HG02623 (cell line): ENCODE measurements around the gene CLEC2B.

Experiments
- ATAC-seq: cut with Tn5 transposase; IDR thresholded peaks from one replicate; pipeline ENCODE4 v1.9.1; 2021; ENCODE audit warnings: moderate library complexity; ENCODE audit not compliant: unreplicated experiment

Gene CLEC2B

DNA sequence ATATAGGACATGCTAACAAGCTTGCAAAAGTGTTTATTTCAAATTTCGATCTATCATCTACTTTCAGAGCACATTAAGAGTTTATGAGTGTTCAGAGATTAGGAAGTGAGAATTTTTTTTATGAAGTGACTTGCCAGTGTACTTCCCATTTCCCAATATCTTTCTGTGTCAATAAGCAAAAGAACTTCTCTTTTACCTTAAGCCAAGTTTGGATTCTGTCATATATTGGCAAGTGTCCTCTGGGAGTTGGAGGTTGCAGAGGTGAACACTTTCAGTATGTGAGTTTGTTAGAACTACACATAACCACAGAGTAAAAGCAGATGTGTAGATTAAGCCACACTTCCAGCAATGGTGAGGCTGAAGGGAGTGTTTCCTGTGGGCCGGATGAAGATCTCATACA, 58.5 kb downstream of the CLEC2B start:
- no peak for ATAC-seq

DNA sequence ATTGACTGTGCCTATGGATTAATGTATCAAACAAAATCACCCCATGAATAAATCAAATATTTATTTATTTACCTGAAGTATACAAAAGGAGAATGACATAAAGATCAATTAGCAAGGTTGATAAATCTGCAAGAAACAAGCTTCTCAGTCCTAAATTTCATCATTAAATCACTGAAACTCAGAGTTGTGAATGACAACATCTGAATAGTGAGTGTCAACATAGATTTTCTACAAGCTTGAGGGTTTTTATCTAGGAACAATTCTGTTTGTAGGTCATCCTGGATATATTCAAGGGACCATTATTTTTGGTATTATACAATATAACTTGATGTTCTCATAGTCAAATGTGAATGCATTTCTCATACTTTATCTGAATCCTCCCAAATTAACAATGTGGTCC, 59.3 kb downstream of the CLEC2B start:
- no peak for ATAC-seq

DNA sequence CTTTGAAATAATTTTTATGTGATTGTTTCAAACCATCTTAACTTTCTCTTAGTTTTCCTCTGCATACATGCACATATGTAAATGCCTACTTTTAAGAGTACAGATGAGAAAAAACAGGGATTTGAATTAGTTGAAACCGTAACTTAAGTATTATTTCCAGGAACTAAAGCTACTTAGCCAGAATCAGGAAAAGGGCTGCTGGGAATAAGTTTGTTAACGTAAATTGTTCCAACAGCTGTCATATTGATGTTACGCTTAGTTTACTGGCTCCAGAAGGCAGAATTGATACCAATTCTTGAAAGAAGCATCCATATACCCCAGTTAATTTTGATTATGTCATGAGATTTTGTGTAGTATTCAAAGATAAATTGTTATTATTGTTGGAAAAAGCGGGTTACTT, 59.8 kb downstream of the CLEC2B start:
- no peak for ATAC-seq

DNA sequence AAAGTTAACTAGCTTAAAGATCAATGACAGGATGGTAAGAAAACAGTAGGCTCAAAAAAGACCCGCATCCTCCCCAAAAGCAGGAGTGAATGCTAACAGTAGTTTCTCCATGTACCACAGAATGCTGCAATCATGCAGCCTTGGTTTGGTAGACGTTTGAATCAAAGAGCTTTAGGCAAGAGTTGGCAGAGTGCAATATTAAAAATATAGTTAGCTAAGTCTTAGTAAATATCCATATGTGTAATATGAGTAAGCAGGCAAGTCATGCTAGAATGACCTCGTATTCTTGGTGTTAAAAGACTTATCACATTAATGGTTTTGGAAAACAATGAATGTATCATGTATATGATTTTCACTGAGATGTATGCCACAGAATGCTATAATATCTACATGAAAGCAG, 60.6 kb downstream of the CLEC2B start:
- no peak for ATAC-seq

DNA sequence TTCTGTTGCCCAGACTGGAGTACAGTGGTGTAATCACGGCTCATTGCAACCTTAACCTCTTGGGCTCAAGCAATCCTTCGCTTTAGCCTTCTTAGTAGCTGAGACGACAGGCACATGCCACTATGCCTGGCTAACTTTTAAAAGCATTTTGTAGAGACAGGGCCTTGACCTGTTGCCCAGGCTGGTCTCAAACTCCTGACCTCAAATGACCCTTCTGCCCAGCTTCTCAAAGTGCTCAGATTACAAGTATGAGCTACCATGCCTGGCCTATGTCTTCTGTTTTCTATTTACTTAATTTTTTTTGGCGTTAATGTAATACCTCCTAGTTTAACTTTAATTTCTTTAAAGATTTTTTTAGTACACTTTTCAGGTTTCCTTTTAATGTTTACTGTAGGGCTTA, 62.4 kb downstream of the CLEC2B start:
- ATAC-seq = no peak

DNA sequence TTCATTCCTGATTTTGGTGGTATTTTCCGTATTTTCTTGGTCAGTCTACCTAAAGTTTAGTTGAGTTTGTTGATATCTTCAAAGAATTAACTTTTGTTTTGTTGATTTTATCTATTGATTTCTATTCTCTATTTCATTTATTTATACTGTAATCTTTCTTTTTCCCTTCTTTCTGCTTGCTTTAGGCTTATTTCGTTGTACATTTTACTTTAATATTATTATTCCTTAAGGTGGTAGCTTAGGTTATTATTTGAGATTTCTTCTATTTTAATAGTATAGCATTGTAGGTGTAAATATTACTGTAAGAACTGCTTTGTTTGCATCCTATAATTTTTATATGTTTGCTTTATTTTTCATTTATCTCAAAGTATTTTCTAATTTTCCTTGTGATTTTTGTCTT, 63.3 kb downstream of the CLEC2B start:
- no peak for ATAC-seq
